ENCODE data around the gene KLHDC8A. TPM values are rescaled to one million over a fixed set of nuclear protein-coding genes. Genes with fewer than 3 reads are reported as not detected.

KLHDC8A gene
- total RNA-seq, 2 experiments from 2014 or later: not detected

- H3K4me3 Mint-ChIP-seq: no peak overlapping the region
- peak overlapping the region; percentile 68 for H3K27ac Mint-ChIP-seq
- no peak for TF ChIP-seq CTCF (IDR thresholded peaks at IDR 0.05)
- Histone ChIP-seq H3K9me3 (ENCODE audit: control insufficient read depth in 1 of 2, insufficient read depth in 1 of 2, low read length in 2 of 2) (no peaks in the 10 kb centered on the region), H3K27me3 (ENCODE audit: control insufficient read depth in 1 of 2, insufficient read depth in 2 of 2, low read length in 2 of 2) (no peaks in the 10 kb centered on the region), H3K4me3 (ENCODE audit: low read length) (no peak overlapping the region), H3K4me1 (ENCODE audit: insufficient read depth, low read length) (peaks cover 60% of the 10 kb centered on the region), H3K27ac (ENCODE audit: low read depth in 1 of 2, low read length in 2 of 2) (peak overlapping the region in 1 of 2 donors; percentile 40), H3K36me3 (ENCODE audit: insufficient read depth, low read length) (peaks cover 97% of the 10 kb centered on the region)
- H3K9me3 Mint-ChIP-seq: no peaks in the 10 kb centered on the region
- no peak for DNase-seq
- intact Hi-C loops (cut with DNase I, micrococcal nuclease): loop anchor here in 1 of 2 experiments (2.0 kb wide), 1 partner anchor 14 kb away; the partner anchor contains the start of gene NUAK2
- CTCF ChIA-PET: no interaction called here
- POLR2A ChIA-PET: interaction anchor here (1.0 to 1.3 kb wide), 6 partner anchors 14 to 32 kb away, joined by 3 to 9 read pairs (median 4); partner anchors contain the start of gene NUAK2
- peaks cover 55% of the 10 kb centered on the region for H3K4me1 Mint-ChIP-seq (ENCODE audit: low read depth)
- no peaks in the 10 kb centered on the region for H3K27me3 Mint-ChIP-seq
- H3K36me3 Mint-ChIP-seq (ENCODE audit: low read depth): peaks cover 89% of the 10 kb centered on the region
- ATAC-seq (ENCODE audit: poor library complexity): no peak
Measured at GRCh38 chr1:205306929-205307566, 49.7 kb downstream of the KLHDC8A start.

- peak overlapping the region; percentile 68 for H3K27ac Mint-ChIP-seq
- H3K4me3 Mint-ChIP-seq: no peak overlapping the region
- no peaks in the 10 kb centered on the region for H3K9me3 Mint-ChIP-seq
- ChIA-PET CTCF (interaction anchor here (2.9 kb wide), 1 partner anchor 31 kb away, joined by 14 read pairs; no protein-coding TSS in a partner anchor), POLR2A (interaction anchor here (0.7 to 11.7 kb wide), 2 partner anchors 18 to 31 kb away, joined by 3 to 158 read pairs; no protein-coding TSS in a partner anchor)
- DNase-seq (no peak), ATAC-seq (ENCODE audit: poor library complexity) (no peak)
- peaks cover 43% of the 10 kb centered on the region for H3K4me1 ChIP-seq (ENCODE audit: insufficient read depth, low read length)
- no peaks in the 10 kb centered on the region for H3K9me3 ChIP-seq (ENCODE audit: control insufficient read depth in 1 of 2, insufficient read depth in 1 of 2, low read length in 2 of 2)
- H3K36me3 ChIP-seq (ENCODE audit: insufficient read depth, low read length): peaks cover 80% of the 10 kb centered on the region
- peaks cover 80% of the 10 kb centered on the region for H3K36me3 Mint-ChIP-seq (ENCODE audit: low read depth)
- no peaks in the 10 kb centered on the region for H3K27me3 ChIP-seq (ENCODE audit: control insufficient read depth in 1 of 2, insufficient read depth in 2 of 2, low read length in 2 of 2)
- H3K4me3 ChIP-seq (ENCODE audit: low read length): no peak overlapping the region
- peak overlapping the region in 1 of 2 donors; percentile 0 for H3K27ac ChIP-seq (ENCODE audit: low read depth in 1 of 2, low read length in 2 of 2)
- no peak for TF ChIP-seq CTCF (IDR thresholded peaks at IDR 0.05)
- intact Hi-C loops (cut with DNase I, micrococcal nuclease): no loop called here
- H3K4me1 Mint-ChIP-seq (ENCODE audit: low read depth): peaks cover 50% of the 10 kb centered on the region
- H3K27me3 Mint-ChIP-seq: no peaks in the 10 kb centered on the region
Measured at GRCh38 chr1:205304695-205305070, 52.0 kb downstream of the KLHDC8A start.

- H3K27ac ChIP-seq (ENCODE audit: low read depth in 1 of 2, low read length in 2 of 2): peak overlapping the region in 1 of 2 donors; percentile 0
- no peaks in the 10 kb centered on the region for H3K27me3 ChIP-seq (ENCODE audit: control insufficient read depth in 1 of 2, insufficient read depth in 2 of 2, low read length in 2 of 2)
- ATAC-seq (ENCODE audit: poor library complexity): no peak
- peaks cover 76% of the 10 kb centered on the region for H3K36me3 ChIP-seq (ENCODE audit: insufficient read depth, low read length)
- no peaks in the 10 kb centered on the region for H3K9me3 Mint-ChIP-seq
- H3K27me3 Mint-ChIP-seq: no peaks in the 10 kb centered on the region
- peaks cover 75% of the 10 kb centered on the region for H3K36me3 Mint-ChIP-seq (ENCODE audit: low read depth)
- H3K9me3 ChIP-seq (ENCODE audit: control insufficient read depth in 1 of 2, insufficient read depth in 1 of 2, low read length in 2 of 2): no peaks in the 10 kb centered on the region
- H3K27ac Mint-ChIP-seq: peak overlapping the region; percentile 68
- intact Hi-C loops (cut with DNase I, micrococcal nuclease): no loop called here
- no peak overlapping the region for H3K4me3 Mint-ChIP-seq
- no peak for DNase-seq
- CTCF ChIA-PET: interaction anchor here (0.7 to 2.9 kb wide), 3 partner anchors 18 to 48 kb away, joined by 3 to 14 read pairs (median 4); partner anchors contain the start of gene NUAK2
- TF ChIP-seq CTCF (IDR thresholded peaks at IDR 0.05): no peak
- POLR2A ChIA-PET: interaction anchor here (0.7 to 11.7 kb wide), 5 partner anchors 10 to 31 kb away, joined by 3 to 158 read pairs (median 3); partner anchors contain the start of gene NUAK2
- H3K4me1 ChIP-seq (ENCODE audit: insufficient read depth, low read length): peaks cover 42% of the 10 kb centered on the region
- H3K4me3 ChIP-seq (ENCODE audit: low read length): no peak overlapping the region
- H3K4me1 Mint-ChIP-seq (ENCODE audit: low read depth): peaks cover 45% of the 10 kb centered on the region
Measured at GRCh38 chr1:205304046-205304694, 52.6 kb downstream of the KLHDC8A start.
